T47D (cell line): ENCODE data around the gene PPCS.
A peak's percentile ranks its signal among the peaks of the same experiment; 100 is the strongest.

Experiments used
- DNase-seq, 2 experiments: peaks; one replicate each; pipeline versions ENCODE4 v3.0.0 to v3.0.0-alpha.2; 2011 to 2012; ENCODE audit warnings: low read depth in 1 of 2, low spot score in 1 of 2
- JUND ChIP-seq: IDR thresholded peaks from 2 replicates; pipeline ENCODE4 v1.6.1; 2012; ENCODE audit warnings: low read depth
- in situ Hi-C: cut with HindIII; loops from 2 replicates; pipeline ENCODE4 v1.10.0; 2016; ENCODE audit warnings: low sequenced_read_pairs, low pct_unique_long_range_greater_than_20kb

PPCS gene

GRCh38 chr1:42430286-42431135 is 25.8 kb upstream of the PPCS start:
- no peak for TF ChIP-seq JUND
- no peak for DNase-seq
- in situ Hi-C loops: no loop called here

DNA sequence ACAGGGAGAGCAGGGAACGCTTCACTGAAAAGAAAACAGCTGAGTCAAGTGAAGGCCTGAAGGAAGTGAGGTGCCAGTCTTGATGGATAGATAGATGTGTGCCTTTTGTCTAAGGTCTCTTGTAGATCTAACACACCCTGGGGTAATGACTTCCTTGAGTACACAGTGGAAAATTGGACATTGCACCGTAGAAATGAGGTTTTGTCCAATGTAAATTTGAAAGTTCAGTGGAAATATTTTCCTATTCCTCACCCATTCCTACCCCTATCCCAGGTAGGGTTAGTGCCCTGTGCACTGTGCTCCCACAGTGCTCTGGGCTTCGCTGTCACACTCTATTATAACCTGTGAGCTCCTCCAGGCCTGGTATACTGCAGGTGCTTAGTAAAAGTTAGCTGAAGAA is 24.8 kb upstream of the PPCS start:
- DNase-seq: no peak
- no peak for TF ChIP-seq JUND
- in situ Hi-C loops: no loop called here

DNA sequence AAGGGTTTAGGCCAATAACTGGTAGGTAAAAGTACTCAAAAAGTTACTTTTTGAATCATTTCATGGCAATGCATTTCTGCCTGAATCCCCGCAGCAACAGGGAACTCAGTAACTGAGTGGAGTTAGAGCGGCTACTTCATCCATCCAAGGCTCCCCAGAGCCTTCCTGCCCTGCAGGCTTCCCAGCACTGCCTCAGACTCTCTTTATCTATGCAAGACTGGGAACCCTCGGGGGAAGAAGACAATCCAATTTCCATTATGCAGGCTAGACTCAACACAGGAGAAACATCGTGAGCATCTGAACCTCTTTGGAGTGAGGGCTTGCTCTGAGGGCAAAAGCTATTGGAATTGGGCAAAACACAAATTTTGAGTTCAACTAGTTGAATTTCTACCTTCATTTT is 23.6 kb upstream of the PPCS start:
- no peak for DNase-seq
- no peak for TF ChIP-seq JUND
- in situ Hi-C loops: no loop called here

DNA sequence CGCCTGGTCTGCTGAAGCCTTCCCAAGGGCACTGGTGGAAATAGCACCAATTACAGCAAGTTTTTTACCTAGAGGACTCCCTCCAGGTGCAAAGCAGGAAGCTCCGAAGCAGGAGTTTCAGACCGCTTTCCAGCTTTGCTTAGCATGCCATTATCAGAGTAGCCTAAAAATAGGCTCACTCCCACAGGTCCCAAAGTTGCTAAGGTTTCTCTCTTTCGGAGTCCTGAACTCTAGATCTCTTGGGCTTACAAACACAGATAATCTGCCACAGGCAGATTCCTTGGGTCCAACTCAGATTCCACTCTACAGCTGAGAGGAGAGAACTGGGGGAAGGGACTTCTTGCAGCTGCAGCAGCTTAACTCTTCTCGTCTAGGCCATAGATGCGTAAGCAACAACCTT is 23.0 kb upstream of the PPCS start:
- DNase-seq: no peak
- TF ChIP-seq JUND: no peak
- in situ Hi-C loops: no loop called here

- TF ChIP-seq JUND: no peak
- in situ Hi-C loops: no loop called here
- no peak for DNase-seq
Observed at GRCh38 chr1:42434340-42434739, 22.0 kb upstream of the PPCS start.

GRCh38 chr1:42439940-42440339 is 16.4 kb upstream of the PPCS start:
- TF ChIP-seq JUND: no peak
- in situ Hi-C loops: no loop called here
- DNase-seq: peak in 1 of 2 experiments; percentile 14

GRCh38 chr1:42442662-42443061 is 13.7 kb upstream of the PPCS start:
- TF ChIP-seq JUND: no peak
- no peak for DNase-seq
- in situ Hi-C loops: no loop called here

GRCh38 chr1:42449256-42449655 is 7.1 kb upstream of the PPCS start:
- no peak for TF ChIP-seq JUND
- no peak for DNase-seq
- in situ Hi-C loops: no loop called here

DNA sequence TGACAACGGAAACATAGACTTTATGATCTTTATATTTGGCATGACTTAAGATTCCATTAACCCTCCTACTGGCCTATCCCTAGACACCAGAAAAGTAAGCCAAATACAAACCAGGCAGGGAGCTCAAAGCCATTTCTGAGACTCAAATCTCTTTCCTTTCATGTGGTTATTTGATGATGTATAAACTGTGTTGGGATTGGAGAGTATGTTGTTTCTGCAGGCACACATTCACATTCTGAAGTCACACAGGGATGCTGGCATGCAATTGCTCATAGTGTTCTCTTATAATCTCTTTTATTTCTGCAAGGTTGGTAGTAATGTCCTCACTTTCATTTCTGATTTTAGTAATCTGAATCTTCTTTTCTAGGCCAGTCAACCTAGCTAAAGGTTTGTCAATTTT is 6.3 kb upstream of the PPCS start:
- TF ChIP-seq JUND: no peak
- in situ Hi-C loops: no loop called here
- DNase-seq: no peak

DNA sequence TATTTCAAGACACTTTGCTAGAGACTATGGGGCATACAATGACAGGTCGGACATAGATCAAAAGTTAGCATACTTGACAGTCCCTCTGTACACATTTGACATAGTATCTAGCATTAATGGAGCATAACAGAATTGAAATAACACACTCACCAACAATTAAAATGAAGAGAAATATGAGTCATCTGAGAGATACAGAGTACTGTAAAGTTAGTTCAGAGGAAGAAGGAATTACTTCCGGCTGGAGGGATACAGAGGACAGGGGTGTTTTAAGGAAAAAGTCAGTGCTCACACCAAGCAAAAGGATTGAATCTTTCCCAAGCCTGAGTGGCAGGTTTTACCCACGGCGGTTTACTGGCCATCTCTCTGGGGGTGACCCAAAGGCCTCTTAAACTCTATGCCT is 3.0 kb upstream of the PPCS start:
- no peak for TF ChIP-seq JUND
- in situ Hi-C loops: no loop called here
- no peak for DNase-seq

GRCh38 chr1:42454403-42454802 is 1.9 kb upstream of the PPCS start:
- no peak for TF ChIP-seq JUND
- no peak for DNase-seq
- in situ Hi-C loops: no loop called here

- DNase-seq: peak; percentile 27 to 57
- in situ Hi-C loops: no loop called here
- TF ChIP-seq JUND: no peak
Observed at GRCh38 chr1:42456754-42457089, 379 bp downstream of the PPCS start.

DNA sequence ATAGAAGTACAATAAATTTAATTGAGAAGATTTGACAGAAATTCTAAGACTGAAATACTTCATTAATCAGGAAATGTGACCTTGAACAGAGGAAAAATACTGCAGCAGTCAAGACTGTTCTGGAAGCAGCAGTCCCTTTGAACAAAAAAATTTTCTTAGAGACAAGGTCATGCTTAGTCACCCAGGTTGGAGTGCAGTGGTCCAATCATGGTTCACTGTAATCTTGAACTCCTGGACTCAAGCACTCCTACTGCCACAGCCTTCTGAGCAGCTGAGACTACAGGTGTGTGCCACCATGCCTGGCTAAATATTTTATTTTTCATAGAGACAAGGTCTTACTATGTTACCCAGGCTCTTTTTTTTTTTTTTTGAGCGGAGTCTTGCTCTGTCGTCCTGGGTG is 4.9 kb downstream of the PPCS start:
- no peak for TF ChIP-seq JUND
- DNase-seq: no peak
- in situ Hi-C loops: no loop called here
